HepG2 (cell line): ENCODE measurements around the gene P3H4. TPM values are rescaled to one million over a fixed set of nuclear protein-coding genes. Genes with fewer than 3 reads are reported as not detected.

Experiments used
- AHR ChIP-seq: IDR thresholded peaks from 2 replicates; pipeline ENCODE4 v1.6.1; 2018; ENCODE audit warnings: missing genetic modification reagents, missing compliant biosample characterization
- CHCHD3 ChIP-seq: sonication (generic); formaldehyde crosslinking; IDR thresholded peaks from 2 replicates; pipeline ENCODE4 v1.8.0; 2022; ENCODE audit warnings: mild to moderate bottlenecking, missing genetic modification reagents, moderate library complexity
- HDAC6 ChIP-seq: fragments of 200-600 bp; sonication (generic); IDR thresholded peaks from 2 replicates; pipeline ENCODE4 v1.7.0; 2017; ENCODE audit warnings: mild to moderate bottlenecking, antibody characterized with exemption, low read length, low read depth
- HNF1A ChIP-seq, 2 experiments: sonication (generic) in 1 of 2; formaldehyde crosslinking in 1 of 2; IDR thresholded peaks; 2 replicates each; pipeline versions ENCODE4 v1.4.0 to v1.6.1; 2016 to 2020; ENCODE audit warnings: borderline replicate concordance in 1 of 2, low read depth in 1 of 2, mild to moderate bottlenecking in 1 of 2, missing genetic modification reagents in 1 of 2
- HNRNPK ChIP-seq: fragments of 200-400 bp; formaldehyde crosslinking; IDR thresholded peaks from 2 replicates; pipeline ENCODE4 v1.6.1; 2018; ENCODE audit warnings: low read length, low read depth, moderate library complexity, mild to moderate bottlenecking; ENCODE audit not compliant: poor library complexity, severe bottlenecking
- MTA3 ChIP-seq: sonication (generic); formaldehyde crosslinking; IDR thresholded peaks from 2 replicates; pipeline ENCODE4 v1.4.0; 2020; ENCODE audit warnings: missing genetic modification reagents
- PITX1 ChIP-seq: sonication (generic); formaldehyde crosslinking; IDR thresholded peaks from 2 replicates; pipeline ENCODE4 v1.5.1; 2020; ENCODE audit warnings: mild to moderate bottlenecking, missing genetic modification reagents
- SKIL ChIP-seq: sonication (generic); formaldehyde crosslinking; IDR thresholded peaks from 2 replicates; pipeline ENCODE4 v1.8.0; 2022; ENCODE audit warnings: missing genetic modification reagents, mild to moderate bottlenecking, moderate library complexity, borderline replicate concordance
- SUZ12 ChIP-seq: fragments of 150-350 bp; IDR thresholded peaks from 2 replicates; pipeline ENCODE4 v1.6.1; 2014; ENCODE audit warnings: low read depth, low read length
- ZBTB2 ChIP-seq: sonication (generic); formaldehyde crosslinking; IDR thresholded peaks from 2 replicates; pipeline ENCODE4 v1.8.0; 2022; ENCODE audit warnings: low read depth, missing genetic modification reagents
- ZBTB46 ChIP-seq: sonication (generic); formaldehyde crosslinking; IDR thresholded peaks from 2 replicates; pipeline ENCODE4 v1.4.0; 2020; ENCODE audit warnings: mild to moderate bottlenecking, missing genetic modification reagents, borderline replicate concordance
- ZNF230 ChIP-seq: sonication (generic); formaldehyde crosslinking; IDR thresholded peaks from 2 replicates; pipeline ENCODE4 v1.4.0; 2020; ENCODE audit warnings: mild to moderate bottlenecking, missing genetic modification reagents
- ZNF260 ChIP-seq: sonication (generic); formaldehyde crosslinking; IDR thresholded peaks from 2 replicates; pipeline ENCODE4 v1.4.0; 2020; ENCODE audit warnings: missing genetic modification reagents, low read depth, mild to moderate bottlenecking, borderline replicate concordance
- ZNF704 ChIP-seq: sonication (generic); formaldehyde crosslinking; IDR thresholded peaks from 2 replicates; pipeline ENCODE4 v1.8.1; 2023; ENCODE audit warnings: mild to moderate bottlenecking, inconsistent platforms, moderate library complexity, missing genetic modification reagents, borderline replicate concordance
- ZNF747 ChIP-seq: sonication (generic); formaldehyde crosslinking; IDR thresholded peaks from 2 replicates; pipeline ENCODE4 v1.8.1; 2023; ENCODE audit warnings: missing genetic modification reagents, mild to moderate bottlenecking, borderline replicate concordance
- ZNF883 ChIP-seq: sonication (generic); formaldehyde crosslinking; IDR thresholded peaks from 2 replicates; pipeline ENCODE4 v1.5.1; 2020; ENCODE audit warnings: mild to moderate bottlenecking, missing genetic modification reagents; ENCODE audit errors: not compliant biosample characterization
- polyA plus RNA-seq, 8 experiments: library from polyadenylated mRNA; depleted of rRNA in 3 of 8; stranded (reverse) in 7 of 8; unstranded in 1 of 8; fragments of >200 nt; fragmentation: Illumina TruSeq in 4 of 8; extraction: Trizol in 4 of 8; gene quantifications; 2 replicates each; pipeline versions ENCODE4 v1.2.1 to v1.2.3, GENCODE V29; 2011 to 2016; ENCODE audit warnings: low read depth in 4 of 8, missing spikeins in 1 of 8, mixed read lengths in 1 of 8; ENCODE audit not compliant: insufficient read depth in 1 of 8
- total RNA-seq, 5 experiments: library from RNA; depleted of rRNA; stranded (reverse); fragments of >200 nt; fragmentation: Illumina TruSeq; extraction: Trizol; gene quantifications; 2 replicates each; pipeline ENCODE4 v1.2.3, GENCODE V29; 2016; ENCODE audit warnings: low read depth in 1 of 5

The P3H4 gene
- total and polyA plus RNA-seq, 2 of the 13 experiments (the other 11 are each of a cell fraction or from before 2014, with no cell fraction given), result 37.1 to 50.6 TPM

GRCh38 chr17:41792845-41793783 lies 18.6 kb downstream of the P3H4 start (continued):
- TF ChIP-seq HNF1A (IDR thresholded peaks at IDR 0.05; ENCODE audit: low read depth) (no peak), HNF1A (CRISPR knock-in tag; IDR thresholded peaks at IDR 0.05; ENCODE audit: borderline replicate concordance) (no peak), ZNF260 (CRISPR knock-in tag) (no peak), HDAC6 (no peak), HNRNPK (no peak), ZNF883 (CRISPR knock-in tag) (no peak), SUZ12 (no peak), ZNF230 (CRISPR knock-in tag) (no peak), CHCHD3 (CRISPR knock-in tag) (no peak), ZBTB2 (CRISPR knock-in tag) (no peak), ZNF704 (CRISPR knock-in tag) (no peak), SKIL (peak; percentile 59; the same call in 1 of the 2 replicates), PITX1 (no peak), MTA3 (CRISPR knock-in tag) (no peak), AHR (CRISPR knock-in tag) (no peak), ZNF747 (no peak), ZBTB46 (no peak)
